HEK293 (cell line): Measurements from ENCODE around the gene UBR4.
A peak's percentile ranks its signal among the peaks of the same experiment; 100 is the strongest.

Experiments used
- CTCF ChIA-PET: fragments of 350-600 bp; formaldehyde crosslinking; extraction: SDS; loops from one replicate; lab custom pipeline; 2021; ENCODE audit warnings: antibody characterized with exemption; lab: Yijun Ruan, JAX
- POLR2A ChIA-PET: fragments of 300-600 bp; formaldehyde crosslinking; extraction: SDS; loops from one replicate; lab custom pipeline; 2020; ENCODE audit warnings: antibody characterized with exemption, inconsistent platforms; lab: Yijun Ruan, JAX
- H3K27ac ChIP-seq: fragments of 200-500 bp; sonication (Bioruptor generic); 2 replicates; pipeline ENCODE4 v1.5.1; 2014; ENCODE audit warnings: low read depth, low read length, control low read depth, inconsistent platforms; ENCODE audit errors: extremely low read depth
- H3K36me3 ChIP-seq, 2 experiments: fragments of 200-500 bp in 1 of 2; sonication (Bioruptor generic) in 1 of 2; 1 replicate in 1 of 2; 2 replicates in 1 of 2; pipeline ENCODE4 v1.5.1; 2014 to 2017; ENCODE audit warnings: inconsistent platforms in 2 of 2, low read length in 2 of 2; ENCODE audit not compliant: control insufficient read depth in 2 of 2, insufficient read depth in 1 of 2
- H3K4me1 ChIP-seq: fragments of 200-500 bp; sonication (Bioruptor generic); 2 replicates; pipeline ENCODE4 v1.5.1; 2014; ENCODE audit warnings: mild to moderate bottlenecking, low read length, inconsistent platforms; ENCODE audit not compliant: control insufficient read depth, insufficient read depth
- H3K4me3 ChIP-seq: 2 replicates; pipeline ENCODE4 v1.5.1; 2011; ENCODE audit warnings: low read depth, mild to moderate bottlenecking, control low read depth, low read length, moderate library complexity
- H3K9me3 ChIP-seq: fragments of 200-500 bp; sonication (Bioruptor generic); 2 replicates; pipeline ENCODE4 v1.5.1; 2014; ENCODE audit warnings: low read depth, low read length, inconsistent platforms; ENCODE audit not compliant: control insufficient read depth, insufficient read depth
- EGR2 ChIP-seq: fragments of 450-650 bp; formaldehyde crosslinking; IDR thresholded peaks from 2 replicates; pipeline ENCODE4 v1.5.1; 2016; ENCODE audit warnings: low read depth, missing biosample characterization, missing genetic modification characterization
- GFI1B ChIP-seq: fragments of 450-650 bp; formaldehyde crosslinking; IDR thresholded peaks from 2 replicates; pipeline ENCODE4 v1.5.1; 2016; ENCODE audit warnings: missing biosample characterization, missing genetic modification characterization
- GLIS1 ChIP-seq: fragments of 450-650 bp; formaldehyde crosslinking; IDR thresholded peaks from 2 replicates; pipeline ENCODE4 v1.5.1; 2016; ENCODE audit warnings: missing biosample characterization, missing genetic modification characterization
- SCRT1 ChIP-seq: fragments of 450-650 bp; formaldehyde crosslinking; IDR thresholded peaks from 2 replicates; pipeline ENCODE4 v1.5.1; 2016; ENCODE audit warnings: missing biosample characterization, missing genetic modification characterization, borderline replicate concordance
- SCRT2 ChIP-seq: fragments of 450-650 bp; formaldehyde crosslinking; IDR thresholded peaks from 2 replicates; pipeline ENCODE4 v1.5.1; 2016; ENCODE audit warnings: missing biosample characterization, missing genetic modification characterization
- SETDB1 ChIP-seq: IDR thresholded peaks from one replicate; pipeline ENCODE4 v1.6.1; 2017; ENCODE audit warnings: mild to moderate bottlenecking, low read length, moderate library complexity, mixed read lengths; ENCODE audit not compliant: insufficient read length
- SP7 ChIP-seq: fragments of 450-650 bp; formaldehyde crosslinking; IDR thresholded peaks from 2 replicates; pipeline ENCODE4 v1.5.1; 2016; ENCODE audit warnings: missing biosample characterization, missing genetic modification characterization
- TCF7L2 ChIP-seq: IDR thresholded peaks from 2 replicates; pipeline ENCODE4 v1.6.1; 2011; ENCODE audit warnings: low read depth, mild to moderate bottlenecking, inconsistent platforms, low read length, moderate library complexity, borderline replicate concordance
- ZBTB17 ChIP-seq: fragments of 450-650 bp; formaldehyde crosslinking; IDR thresholded peaks from 2 replicates; pipeline ENCODE4 v1.5.1; 2016; ENCODE audit warnings: missing biosample characterization, missing genetic modification characterization
- ZNF114 ChIP-seq: fragments of 450-650 bp; formaldehyde crosslinking; IDR thresholded peaks from 2 replicates; pipeline ENCODE4 v1.5.0; 2017; ENCODE audit warnings: missing biosample characterization, missing genetic modification characterization
- ZNF157 ChIP-seq: fragments of 450-650 bp; formaldehyde crosslinking; IDR thresholded peaks from 2 replicates; pipeline ENCODE4 v1.5.1; 2016; ENCODE audit warnings: missing biosample characterization, missing genetic modification characterization
- ZNF169 ChIP-seq: fragments of 450-650 bp; formaldehyde crosslinking; IDR thresholded peaks from 2 replicates; pipeline ENCODE4 v1.5.1; 2016; ENCODE audit warnings: missing biosample characterization, missing genetic modification characterization
- ZNF202 ChIP-seq: fragments of 450-650 bp; formaldehyde crosslinking; IDR thresholded peaks from 2 replicates; pipeline ENCODE4 v1.5.1; 2016; ENCODE audit warnings: missing biosample characterization, missing genetic modification characterization, borderline replicate concordance
- ZNF391 ChIP-seq: fragments of 450-650 bp; formaldehyde crosslinking; IDR thresholded peaks from 2 replicates; pipeline ENCODE4 v1.5.1; 2016; ENCODE audit warnings: low read depth, missing biosample characterization, missing genetic modification characterization, borderline replicate concordance
- ZNF426 ChIP-seq: fragments of 450-650 bp; formaldehyde crosslinking; IDR thresholded peaks from 2 replicates; pipeline ENCODE4 v1.5.1; 2017; ENCODE audit warnings: missing biosample characterization, missing genetic modification characterization, mild to moderate bottlenecking, inconsistent platforms, moderate library complexity
- ZNF473 ChIP-seq: fragments of 450-650 bp; formaldehyde crosslinking; IDR thresholded peaks from 2 replicates; pipeline ENCODE4 v1.5.1; 2017; ENCODE audit warnings: missing biosample characterization, missing genetic modification characterization
- ZNF514 ChIP-seq: fragments of 450-650 bp; formaldehyde crosslinking; IDR thresholded peaks from 2 replicates; pipeline ENCODE4 v1.5.1; 2016; ENCODE audit warnings: missing biosample characterization, missing genetic modification characterization
- ZNF521 ChIP-seq: fragments of 450-650 bp; formaldehyde crosslinking; IDR thresholded peaks from 2 replicates; pipeline ENCODE4 v1.5.1; 2017; ENCODE audit warnings: missing biosample characterization, mild to moderate bottlenecking, missing genetic modification characterization
- ZNF530 ChIP-seq: fragments of 450-650 bp; formaldehyde crosslinking; IDR thresholded peaks from 2 replicates; pipeline ENCODE4 v1.5.1; 2016; ENCODE audit warnings: low read depth, missing biosample characterization, missing genetic modification characterization
- ZNF707 ChIP-seq: fragments of 450-650 bp; formaldehyde crosslinking; IDR thresholded peaks from 2 replicates; pipeline ENCODE4 v1.5.1; 2016; ENCODE audit warnings: missing biosample characterization, missing genetic modification characterization
- ZNF791 ChIP-seq: fragments of 450-650 bp; formaldehyde crosslinking; IDR thresholded peaks from 2 replicates; pipeline ENCODE4 v1.5.1; 2016; ENCODE audit warnings: missing biosample characterization, missing genetic modification characterization
- ZXDB ChIP-seq: fragments of 450-650 bp; formaldehyde crosslinking; IDR thresholded peaks from 2 replicates; pipeline ENCODE4 v1.5.1; 2016; ENCODE audit warnings: missing biosample characterization, missing genetic modification characterization
- TF ChIP-seq, protein P1 (sequence below): fragments of 450-650 bp; formaldehyde crosslinking; IDR thresholded peaks from 2 replicates; pipeline ENCODE4 v1.5.1; 2016; ENCODE audit warnings: missing biosample characterization, missing genetic modification characterization
- TF ChIP-seq, protein P2 (sequence below): fragments of 450-650 bp; formaldehyde crosslinking; IDR thresholded peaks from 2 replicates; pipeline ENCODE4 v1.5.1; 2016; ENCODE audit warnings: missing biosample characterization, missing genetic modification characterization
- TF ChIP-seq, protein P3 (sequence below): fragments of 450-650 bp; formaldehyde crosslinking; IDR thresholded peaks from 2 replicates; pipeline ENCODE4 v1.5.1; 2017; ENCODE audit warnings: missing biosample characterization, missing genetic modification characterization

UBR4 gene

DNA sequence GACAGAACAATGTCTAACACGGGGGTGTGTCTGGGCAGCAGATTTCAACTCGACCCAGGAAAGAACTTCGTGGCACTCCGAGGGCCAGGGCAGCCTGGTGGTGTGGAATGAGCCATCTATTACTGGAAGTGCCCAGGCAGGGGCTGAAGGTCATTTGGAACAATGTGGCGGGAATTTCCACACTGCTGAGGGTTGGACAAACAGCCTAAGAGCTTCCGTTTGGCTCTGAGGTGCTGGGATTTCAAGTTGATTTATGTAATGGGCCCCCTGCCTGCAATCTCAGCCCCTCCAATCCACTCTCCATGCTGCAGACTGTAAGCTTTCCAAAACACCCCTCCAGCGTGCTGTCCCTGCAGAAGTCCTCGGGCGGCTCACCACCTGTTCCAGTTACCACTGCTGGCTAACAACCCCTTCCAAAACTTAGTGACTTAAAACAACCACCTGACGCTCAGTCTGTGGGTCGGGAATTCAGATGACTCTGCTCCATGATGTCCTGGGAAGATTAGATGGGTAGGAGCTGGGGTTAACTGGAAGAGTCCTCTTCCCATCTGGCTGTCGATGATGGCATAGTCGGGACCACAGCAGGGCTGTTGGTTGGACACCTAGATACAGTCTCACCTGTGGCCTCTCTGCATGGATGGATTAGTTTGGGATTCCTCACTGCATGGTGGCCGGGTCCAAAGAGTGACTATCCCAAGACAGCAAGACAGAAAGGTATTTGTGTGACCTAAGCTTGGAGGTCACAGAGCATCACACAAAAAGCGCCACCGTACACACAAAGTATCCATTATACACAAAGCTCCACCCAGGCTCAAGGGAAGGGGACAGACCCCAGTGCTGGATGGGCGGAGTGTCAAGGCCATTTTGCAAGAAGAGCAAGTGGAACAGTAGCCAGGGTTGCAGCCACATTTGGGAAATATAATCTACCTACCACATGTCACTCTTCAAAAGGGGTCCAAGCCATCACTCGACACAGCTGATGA, 163.9 kb downstream of the UBR4 start:
- H3K4me1 ChIP-seq, result no peaks in the 10 kb centered on the region
- no peaks in the 10 kb centered on the region for H3K36me3 ChIP-seq
- H3K27ac ChIP-seq, result no peak overlapping the region
- ChIA-PET POLR2A (no interaction called here), CTCF (interaction anchor here (0.6 to 1.0 kb wide), 2 partner anchors 28 to 139 kb away, joined by 3 read pairs; no protein-coding TSS in a partner anchor)
- no peaks in the 10 kb centered on the region for H3K9me3 ChIP-seq
- H3K4me3 ChIP-seq, result no peak overlapping the region
- TF ChIP-seq ZNF391 (tag by site-specific recombination), result no peak
- TF ChIP-seq GLIS1 (tag by site-specific recombination), result peak; percentile 67
- TF ChIP-seq ZNF114, result no peak
- TF ChIP-seq GFI1B (tag by site-specific recombination), result 0 out of 2 replicates have a peak, but pooled peaks have one; percentile 17
- TF ChIP-seq TCF7L2, result no peak
- no peak for TF ChIP-seq EGR2 (tag by site-specific recombination)
- TF ChIP-seq ZNF514 (tag by site-specific recombination), result no peak
- no peak for TF ChIP-seq ZNF426 (tag by site-specific recombination)
- TF ChIP-seq SETDB1, result no peak
- no peak for TF ChIP-seq ZNF791 (tag by site-specific recombination)
- TF ChIP-seq ZNF169 (tag by site-specific recombination), result no peak
- no peak for TF ChIP-seq SP7 (tag by site-specific recombination)
- TF ChIP-seq, protein P1, sequence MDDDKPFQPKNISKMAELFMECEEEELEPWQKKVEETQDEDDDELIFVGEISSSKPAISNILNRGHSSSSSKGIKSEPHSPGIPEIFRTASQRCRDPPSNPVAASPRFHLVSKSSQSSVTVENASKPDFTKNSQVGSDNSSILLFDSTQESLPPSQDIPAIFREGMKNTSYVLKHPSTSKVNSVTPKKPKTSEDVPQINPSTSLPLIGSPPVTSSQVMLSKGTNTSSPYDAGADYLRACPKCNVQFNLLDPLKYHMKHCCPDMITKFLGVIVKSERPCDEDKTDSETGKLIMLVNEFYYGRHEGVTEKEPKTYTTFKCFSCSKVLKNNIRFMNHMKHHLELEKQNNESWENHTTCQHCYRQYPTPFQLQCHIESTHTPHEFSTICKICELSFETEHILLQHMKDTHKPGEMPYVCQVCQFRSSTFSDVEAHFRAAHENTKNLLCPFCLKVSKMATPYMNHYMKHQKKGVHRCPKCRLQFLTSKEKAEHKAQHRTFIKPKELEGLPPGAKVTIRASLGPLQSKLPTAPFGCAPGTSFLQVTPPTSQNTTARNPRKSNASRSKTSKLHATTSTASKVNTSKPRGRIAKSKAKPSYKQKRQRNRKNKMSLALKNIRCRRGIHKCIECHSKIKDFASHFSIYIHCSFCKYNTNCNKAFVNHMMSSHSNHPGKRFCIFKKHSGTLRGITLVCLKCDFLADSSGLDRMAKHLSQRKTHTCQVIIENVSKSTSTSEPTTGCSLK (tag by site-specific recombination), result no peak
- TF ChIP-seq, protein P2, sequence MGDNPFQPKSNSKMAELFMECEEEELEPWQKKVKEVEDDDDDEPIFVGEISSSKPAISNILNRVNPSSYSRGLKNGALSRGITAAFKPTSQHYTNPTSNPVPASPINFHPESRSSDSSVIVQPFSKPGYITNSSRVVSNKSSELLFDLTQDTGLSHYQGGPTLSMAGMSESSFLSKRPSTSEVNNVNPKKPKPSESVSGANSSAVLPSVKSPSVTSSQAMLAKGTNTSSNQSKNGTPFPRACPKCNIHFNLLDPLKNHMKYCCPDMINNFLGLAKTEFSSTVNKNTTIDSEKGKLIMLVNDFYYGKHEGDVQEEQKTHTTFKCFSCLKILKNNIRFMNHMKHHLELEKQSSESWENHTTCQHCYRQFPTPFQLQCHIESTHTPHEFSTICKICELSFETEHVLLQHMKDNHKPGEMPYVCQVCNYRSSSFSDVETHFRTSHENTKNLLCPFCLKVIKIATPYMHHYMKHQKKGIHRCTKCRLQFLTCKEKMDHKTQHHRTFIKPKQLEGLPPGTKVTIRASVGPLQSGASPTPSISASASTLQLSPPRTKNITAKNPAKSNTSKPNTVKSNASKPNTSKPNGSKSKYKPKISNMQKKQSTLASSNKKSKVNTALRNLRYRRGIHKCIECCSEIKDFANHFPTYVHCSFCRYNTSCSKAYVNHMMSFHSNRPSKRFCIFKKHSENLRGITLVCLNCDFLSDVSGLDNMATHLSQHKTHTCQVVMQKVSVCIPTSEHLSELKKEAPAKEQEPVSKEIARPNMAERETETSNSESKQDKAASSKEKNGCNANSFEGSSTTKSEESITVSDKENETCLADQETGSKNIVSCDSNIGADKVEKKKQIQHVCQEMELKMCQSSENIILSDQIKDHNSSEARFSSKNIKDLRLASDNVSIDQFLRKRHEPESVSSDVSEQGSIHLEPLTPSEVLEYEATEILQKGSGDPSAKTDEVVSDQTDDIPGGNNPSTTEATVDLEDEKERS (tag by site-specific recombination), result no peak
- TF ChIP-seq ZXDB (tag by site-specific recombination), result no peak
- TF ChIP-seq ZNF707 (tag by site-specific recombination), result no peak
- TF ChIP-seq ZNF473 (tag by site-specific recombination), result no peak
- no peak for TF ChIP-seq ZBTB17 (tag by site-specific recombination)
- TF ChIP-seq SCRT1 (tag by site-specific recombination), result 0 out of 2 replicates have a peak, but pooled peaks have one; percentile 10
- TF ChIP-seq SCRT2, result peak; percentile 56
- TF ChIP-seq ZNF157 (tag by site-specific recombination), result no peak
- no peak for TF ChIP-seq ZNF521 (tag by site-specific recombination)
- TF ChIP-seq, protein P3, sequence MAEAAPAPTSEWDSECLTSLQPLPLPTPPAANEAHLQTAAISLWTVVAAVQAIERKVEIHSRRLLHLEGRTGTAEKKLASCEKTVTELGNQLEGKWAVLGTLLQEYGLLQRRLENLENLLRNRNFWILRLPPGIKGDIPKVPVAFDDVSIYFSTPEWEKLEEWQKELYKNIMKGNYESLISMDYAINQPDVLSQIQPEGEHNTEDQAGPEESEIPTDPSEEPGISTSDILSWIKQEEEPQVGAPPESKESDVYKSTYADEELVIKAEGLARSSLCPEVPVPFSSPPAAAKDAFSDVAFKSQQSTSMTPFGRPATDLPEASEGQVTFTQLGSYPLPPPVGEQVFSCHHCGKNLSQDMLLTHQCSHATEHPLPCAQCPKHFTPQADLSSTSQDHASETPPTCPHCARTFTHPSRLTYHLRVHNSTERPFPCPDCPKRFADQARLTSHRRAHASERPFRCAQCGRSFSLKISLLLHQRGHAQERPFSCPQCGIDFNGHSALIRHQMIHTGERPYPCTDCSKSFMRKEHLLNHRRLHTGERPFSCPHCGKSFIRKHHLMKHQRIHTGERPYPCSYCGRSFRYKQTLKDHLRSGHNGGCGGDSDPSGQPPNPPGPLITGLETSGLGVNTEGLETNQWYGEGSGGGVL, result no peak
- TF ChIP-seq ZNF530 (tag by site-specific recombination), result no peak
- no peak for TF ChIP-seq ZNF202 (tag by site-specific recombination)
- TF ChIP-seq, all 188 proteins: peak for 4
